Endometrial microvascular endothelial cells (primary cell): Measurements from ENCODE around the gene DHRS7B. TPM values are rescaled to one million over a fixed set of nuclear protein-coding genes. Genes with fewer than 3 reads are reported as not detected.
"Not testable (repeated sequence)": the region's sequence is repeated elsewhere in the genome, so short reads cannot be mapped to it uniquely, and the experiment has no call there.

ENCODE experiments used
- in situ Hi-C: cut with HindIII; loops from 2 replicates; pipeline ENCODE4 v1.10.0; 2017; ENCODE audit warnings: low sequenced_read_pairs, low pct_unique_long_range_greater_than_20kb; ENCODE audit errors: inconsistent ontology term
- total RNA-seq: library from RNA; depleted of rRNA; stranded (reverse); fragments of >200 nt; gene quantifications from one replicate; pipeline ENCODE4 v1.2.3, GENCODE V29; 2015; ENCODE audit errors: inconsistent ontology term

Gene DHRS7B
- total RNA-seq, 1 donor from 2014 or later, result 33.5 TPM

DNA sequence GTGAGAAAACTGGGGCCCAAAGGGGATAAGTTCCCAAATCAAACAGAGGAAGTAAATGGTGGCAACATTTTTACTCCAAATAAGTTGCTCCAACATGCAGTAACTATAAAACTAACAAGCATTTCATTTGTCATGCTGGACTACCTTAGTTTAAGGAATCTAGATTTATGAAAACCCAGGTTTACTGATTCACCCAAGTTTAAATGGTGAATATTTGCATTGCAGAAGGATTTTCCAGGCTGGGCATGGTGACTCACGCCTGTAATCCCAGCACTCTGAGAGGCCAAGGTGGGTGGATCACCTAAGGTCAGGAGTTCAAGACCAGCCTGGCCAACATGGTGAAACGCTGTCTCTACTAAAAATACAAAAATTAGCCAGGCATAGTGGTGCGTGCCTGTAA lies 17.5 kb downstream of the DHRS7B start:
- in situ Hi-C loops, result not testable (repeated sequence)

DNA sequence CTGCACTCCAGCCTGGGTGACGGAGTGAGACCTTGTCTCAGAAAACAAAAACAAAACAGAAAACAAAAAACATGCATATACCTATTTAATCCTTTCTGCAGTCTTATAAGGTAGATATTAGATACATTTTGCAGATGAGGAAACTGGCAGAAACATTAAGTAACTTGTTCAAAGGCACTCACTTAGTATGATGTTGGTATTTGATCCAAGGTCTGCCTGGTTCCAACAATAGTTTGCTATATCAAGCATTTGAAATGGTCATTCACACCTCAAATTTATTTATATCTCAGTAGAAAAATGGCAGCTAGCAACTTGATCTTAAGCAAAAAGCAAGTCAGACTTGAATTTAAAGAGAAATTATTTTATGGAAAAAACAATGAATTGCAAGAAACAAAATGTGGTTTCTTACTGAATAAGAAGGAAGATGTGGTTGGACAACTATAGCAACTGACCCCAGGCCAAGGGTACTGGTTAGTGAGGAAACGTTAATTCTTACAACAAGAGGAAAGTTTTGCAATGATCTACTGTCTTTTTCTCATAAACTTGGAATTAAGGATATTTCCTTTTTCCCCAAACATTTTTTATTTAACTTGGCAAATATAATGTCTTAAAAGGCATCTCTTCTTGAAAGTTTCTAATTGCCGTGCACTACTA lies 19.7 kb downstream of the DHRS7B start:
- in situ Hi-C loops, result no loop called here

DNA sequence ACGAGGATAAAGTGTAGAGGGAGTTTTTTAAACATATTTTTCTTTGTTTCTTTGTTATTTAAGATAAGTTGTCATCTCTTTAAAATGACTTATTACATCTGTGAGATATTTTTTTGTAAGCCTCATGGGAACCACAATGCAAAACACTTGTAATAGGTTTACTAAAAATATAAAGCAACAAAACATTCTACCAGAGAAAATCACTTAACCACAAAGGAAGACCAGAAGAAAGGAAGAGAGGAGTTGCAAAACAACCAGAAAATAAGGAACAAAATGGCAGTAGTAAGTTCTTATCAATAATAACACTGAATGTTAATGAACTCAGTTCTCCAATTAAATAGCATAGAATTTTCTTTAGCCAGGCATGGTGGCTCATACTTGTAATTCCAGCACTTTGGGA lies 22.9 kb downstream of the DHRS7B start:
- in situ Hi-C loops, result no loop called here

DNA sequence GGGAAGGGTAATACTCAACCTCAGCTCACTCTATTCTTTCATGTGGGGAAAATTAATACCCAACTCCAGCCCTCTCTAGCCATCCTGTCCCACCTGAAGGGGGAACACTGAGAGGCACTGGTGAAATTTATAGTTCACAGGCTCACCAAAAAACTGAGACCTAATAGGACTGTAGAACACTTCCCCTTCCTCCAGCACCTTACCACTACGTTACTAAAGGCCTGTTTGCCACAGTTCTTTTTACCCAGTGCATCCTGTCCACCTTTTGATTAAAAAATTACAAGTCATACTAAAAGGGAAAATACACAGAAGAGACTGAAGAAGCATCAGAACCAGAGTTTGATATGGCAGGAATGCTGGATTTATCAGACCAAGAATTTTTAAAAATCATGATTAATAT lies 26.0 kb downstream of the DHRS7B start:
- in situ Hi-C loops, result no loop called here

DNA sequence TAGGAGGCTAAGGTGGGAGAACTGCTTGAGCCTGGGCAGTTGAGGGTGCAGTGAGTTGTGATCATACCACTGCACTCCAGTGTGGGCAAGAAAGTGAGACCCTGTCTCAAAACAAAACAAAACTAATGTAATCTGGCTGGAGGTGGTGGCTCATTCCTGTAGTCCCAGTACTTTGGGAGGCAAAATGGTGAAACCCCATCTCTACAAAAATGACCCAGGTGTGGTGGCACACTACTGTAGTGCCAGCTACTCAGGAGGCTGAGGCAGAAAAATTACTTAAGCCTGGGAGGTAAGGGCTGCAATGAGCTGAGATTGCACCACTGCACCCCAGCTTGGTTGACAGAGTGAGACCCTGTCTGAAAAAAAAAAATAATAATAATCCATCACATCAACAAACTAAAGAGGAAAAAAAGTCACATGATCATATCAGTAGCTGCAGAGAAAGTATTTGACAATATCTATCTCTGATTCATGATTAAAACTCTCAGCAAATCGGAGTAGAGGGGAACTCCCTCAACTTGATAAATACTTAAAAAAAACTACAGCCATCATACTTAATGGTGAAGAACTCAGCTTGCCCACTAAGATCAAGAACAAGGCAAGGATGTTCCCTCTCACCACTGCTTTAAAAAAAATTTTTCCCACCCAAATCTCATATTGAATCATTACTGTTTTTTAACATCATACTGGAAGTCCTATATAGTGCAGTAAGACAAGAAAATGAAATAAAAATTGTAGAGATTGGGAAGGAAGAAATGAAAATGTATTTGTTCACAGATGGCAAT lies 31.0 kb downstream of the DHRS7B start:
- in situ Hi-C loops, result no loop called here

DNA sequence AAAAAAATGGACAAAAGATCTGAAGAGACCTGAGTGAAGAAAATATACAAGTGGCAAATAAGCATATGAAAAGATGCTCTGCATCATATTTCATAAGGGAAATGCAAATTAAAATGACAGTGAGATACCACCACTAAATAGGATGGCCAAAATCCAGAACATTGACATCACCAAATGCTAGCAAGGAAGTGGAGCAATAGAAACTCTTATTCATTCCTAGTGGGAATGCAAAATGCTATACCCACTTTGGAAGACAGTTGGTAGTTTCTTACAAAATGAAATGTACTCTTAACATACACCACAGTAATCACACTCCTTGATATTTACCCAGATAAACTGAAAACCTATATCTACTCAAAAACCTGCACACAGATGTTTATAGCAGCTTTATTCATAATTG lies 33.6 kb downstream of the DHRS7B start:
- in situ Hi-C loops, result no loop called here

DNA sequence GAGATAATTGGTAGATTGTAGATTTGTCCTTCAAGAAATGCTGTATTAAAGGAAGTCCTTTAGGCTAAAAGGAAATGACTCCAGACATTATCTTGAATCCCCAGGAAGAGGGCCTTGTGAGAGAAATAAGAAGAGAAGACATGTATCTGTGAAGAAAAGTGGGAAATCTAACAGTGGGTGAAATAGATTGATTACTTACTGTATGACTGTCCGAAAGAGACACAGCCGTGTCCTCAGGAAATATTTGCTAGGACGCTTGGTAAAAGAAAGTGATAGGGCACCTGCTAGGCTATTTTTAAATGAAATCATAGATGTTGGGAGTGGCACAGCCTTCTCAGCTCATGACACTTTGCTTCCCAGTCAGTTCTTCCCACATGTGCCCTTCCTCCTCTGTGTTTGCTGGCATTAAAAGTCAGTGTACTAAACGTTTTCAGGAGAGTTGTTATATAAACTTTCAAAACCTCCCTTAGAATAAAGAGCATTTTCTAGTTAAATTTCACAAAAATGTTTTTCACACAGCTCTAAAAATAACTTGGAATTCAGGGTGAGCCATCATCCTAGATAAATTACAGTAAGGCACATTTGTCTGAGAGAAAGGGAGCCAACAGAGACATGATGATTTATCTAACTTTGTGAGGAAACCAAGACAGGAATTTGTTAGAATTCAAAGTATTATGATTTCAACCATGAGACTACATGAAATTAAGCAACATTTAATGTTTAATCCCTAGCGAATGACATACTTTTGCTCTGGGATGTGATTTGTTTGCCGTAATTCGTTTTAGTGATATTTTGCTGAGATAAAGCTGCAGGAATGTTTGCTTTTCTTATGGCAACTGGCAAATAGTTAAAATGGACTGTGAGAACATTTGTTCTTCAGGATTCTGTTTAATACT lies 35.0 kb downstream of the DHRS7B start:
- in situ Hi-C loops, result no loop called here

DNA sequence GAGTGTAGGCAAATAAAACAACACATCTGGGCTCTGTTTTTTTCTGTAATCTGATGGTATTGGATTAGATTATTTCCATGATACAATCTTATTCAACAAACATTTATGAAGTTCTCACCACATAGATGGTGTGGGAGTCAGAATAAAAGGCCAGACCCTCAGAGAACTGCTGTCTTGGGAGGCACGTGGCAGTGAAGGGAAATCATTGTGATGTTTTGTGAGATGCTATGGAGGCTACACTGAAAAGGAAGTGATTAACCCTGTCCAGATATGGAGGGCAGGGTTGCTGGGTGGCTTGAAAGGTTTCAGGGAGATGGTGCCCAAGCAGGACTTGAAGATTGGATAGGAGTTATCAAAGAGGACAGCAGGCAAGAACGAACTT lies 35.6 kb downstream of the DHRS7B start:
- in situ Hi-C loops, result no loop called here

DNA sequence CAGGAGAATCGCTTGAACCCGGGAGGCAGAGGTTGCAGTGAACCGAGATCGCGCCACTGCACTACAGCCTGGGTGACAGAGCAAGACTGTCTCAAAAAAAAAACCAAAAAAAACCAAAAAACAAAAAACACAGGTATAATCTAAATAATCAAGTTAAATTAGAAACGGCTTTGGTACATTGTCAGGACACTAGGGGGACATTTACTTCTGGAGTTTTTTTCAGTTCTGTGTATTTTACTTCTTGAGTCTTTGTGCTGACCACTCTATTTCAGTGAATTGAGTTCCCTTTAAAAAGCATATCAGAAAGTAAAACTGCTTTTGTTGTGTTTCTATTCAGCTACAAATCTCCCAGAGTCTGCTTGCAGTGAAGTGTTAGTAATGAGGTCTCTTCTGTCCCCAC lies 36.3 kb downstream of the DHRS7B start:
- in situ Hi-C loops, result no loop called here

DNA sequence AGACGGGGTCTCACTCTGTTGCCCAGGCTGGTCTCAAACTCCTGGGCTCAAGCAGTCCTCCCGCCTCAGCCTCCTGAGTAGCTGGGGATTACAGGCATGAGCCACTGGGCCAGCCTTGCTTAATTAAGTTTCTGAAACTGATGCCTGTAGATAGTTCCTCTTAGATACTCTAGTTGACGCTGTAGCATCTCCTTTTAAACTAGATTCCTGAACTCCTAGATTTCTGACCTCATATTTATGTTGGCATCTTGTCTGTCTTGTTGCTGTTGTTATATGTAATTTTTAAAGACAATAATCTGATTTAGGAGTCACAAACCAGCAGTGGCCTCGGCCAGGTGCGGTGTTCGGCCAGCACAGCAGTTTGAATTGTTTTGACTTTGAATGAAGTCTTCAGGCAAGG lies 37.5 kb downstream of the DHRS7B start:
- in situ Hi-C loops, result no loop called here

DNA sequence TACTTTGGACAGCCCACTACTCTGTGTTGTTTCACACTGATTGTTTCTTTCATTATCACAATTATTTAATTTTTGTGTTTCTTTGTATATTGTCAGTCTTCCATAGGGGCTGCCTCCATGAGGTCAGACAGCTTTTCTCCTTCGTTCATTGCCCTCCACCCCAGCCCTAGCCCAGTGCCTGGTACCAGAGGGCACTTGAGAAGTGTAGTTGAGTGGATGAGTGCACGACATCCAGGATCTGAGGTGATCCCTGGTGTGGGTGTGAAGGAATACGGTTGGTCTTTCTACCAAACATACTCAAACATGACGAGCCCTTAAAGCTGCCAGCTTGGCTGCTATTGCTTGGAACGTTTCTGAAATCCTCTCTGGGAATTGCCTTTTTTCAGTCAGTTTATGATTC lies 37.9 kb downstream of the DHRS7B start:
- in situ Hi-C loops, result no loop called here

DNA sequence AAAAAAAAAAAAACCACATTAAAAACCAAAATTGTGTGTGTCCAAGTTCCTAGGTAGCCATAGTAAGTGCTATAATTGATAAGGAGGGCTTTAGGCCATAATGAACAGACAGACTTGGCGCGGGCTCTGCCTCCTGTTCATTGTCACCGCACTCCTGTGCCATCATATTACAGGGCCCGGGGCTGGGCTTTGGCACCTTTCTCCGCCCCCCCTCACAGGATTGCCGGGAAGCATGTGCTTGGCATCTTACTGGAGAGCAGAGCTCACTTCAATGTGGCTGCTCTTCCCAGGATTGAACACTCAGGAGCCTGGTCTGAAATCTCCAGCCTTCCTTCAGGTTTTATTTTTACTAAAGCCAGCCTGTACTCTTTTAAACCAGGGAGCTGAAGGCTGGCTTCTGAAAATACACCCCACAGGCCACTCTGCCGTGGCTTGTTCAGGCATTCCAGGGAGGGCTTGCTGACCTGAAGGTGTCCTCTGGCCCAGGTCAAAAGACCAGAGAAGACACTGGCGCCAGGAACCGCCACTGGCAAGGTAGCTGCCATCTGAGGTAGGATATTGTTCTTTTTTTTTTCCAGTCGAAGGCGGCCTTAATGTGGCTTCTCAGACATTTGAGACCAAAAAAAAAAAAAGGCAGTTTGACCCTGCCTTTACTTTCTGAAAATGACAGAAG lies 39.3 kb downstream of the DHRS7B start:
- in situ Hi-C loops, result no loop called here

DNA sequence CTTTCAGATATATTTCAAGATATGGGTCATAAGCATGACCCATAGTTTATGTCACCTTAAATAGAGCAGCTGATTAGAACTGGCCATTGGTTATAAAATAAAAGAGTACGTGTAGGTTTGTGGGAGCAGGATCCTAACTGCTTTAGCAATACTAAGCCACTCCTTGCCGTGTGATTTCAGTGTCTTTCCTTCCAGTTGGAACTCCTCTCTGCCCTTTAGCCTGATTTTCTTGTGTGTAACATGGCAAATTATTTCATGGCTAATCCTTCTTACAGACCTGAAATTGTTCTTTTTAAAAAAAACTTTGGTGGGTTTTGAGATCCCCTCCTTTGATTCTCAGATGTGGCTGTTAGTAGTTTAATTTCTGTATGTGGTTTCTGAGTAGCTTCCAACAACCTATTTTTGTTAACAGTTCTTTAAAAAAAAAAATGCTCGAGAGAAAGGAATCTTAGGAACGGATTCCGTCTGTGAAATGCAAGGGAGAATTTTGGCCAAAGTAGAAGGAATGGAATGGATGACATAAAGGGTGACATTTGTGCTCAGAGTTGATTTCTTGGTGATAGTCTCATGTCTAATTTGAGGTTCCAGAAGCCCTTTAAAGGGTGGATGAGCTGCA lies 39.9 kb downstream of the DHRS7B start:
- in situ Hi-C loops, result no loop called here

DNA sequence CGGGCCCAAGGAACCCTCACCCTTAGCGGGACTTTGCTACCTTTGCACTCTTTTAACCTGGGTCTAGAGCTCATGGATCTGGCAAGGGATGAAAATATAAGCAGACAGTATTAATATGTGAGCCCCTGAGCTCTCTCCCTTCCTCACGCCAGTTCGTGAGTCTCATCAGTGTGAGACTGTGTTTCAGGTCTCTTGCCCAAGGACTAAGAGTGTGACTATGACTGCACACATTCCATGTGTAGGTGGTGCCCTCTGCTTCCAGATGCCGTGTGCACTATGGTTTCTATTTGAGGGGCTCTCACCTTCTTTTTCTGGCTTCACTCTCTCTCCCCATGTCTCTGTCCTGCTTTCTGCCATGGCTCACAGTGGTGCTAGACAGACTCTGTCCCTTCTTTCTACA lies 40.5 kb downstream of the DHRS7B start:
- in situ Hi-C loops, result no loop called here

DNA sequence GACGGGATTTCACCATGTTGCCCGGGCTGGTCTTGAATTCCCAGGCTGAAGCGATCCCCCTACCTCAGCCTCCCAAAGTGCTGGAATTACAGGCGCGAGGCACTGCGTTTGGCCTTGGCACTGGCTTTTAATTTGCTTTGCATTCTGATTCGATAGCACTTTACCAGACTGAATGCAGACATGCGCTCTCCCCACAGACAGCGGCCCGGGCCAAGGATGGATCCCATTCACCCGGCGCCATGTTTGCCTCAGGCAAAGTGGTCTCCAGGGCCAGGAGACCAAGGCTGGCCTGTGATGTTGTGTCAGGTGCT lies 41.7 kb downstream of the DHRS7B start:
- in situ Hi-C loops, result no loop called here

DNA sequence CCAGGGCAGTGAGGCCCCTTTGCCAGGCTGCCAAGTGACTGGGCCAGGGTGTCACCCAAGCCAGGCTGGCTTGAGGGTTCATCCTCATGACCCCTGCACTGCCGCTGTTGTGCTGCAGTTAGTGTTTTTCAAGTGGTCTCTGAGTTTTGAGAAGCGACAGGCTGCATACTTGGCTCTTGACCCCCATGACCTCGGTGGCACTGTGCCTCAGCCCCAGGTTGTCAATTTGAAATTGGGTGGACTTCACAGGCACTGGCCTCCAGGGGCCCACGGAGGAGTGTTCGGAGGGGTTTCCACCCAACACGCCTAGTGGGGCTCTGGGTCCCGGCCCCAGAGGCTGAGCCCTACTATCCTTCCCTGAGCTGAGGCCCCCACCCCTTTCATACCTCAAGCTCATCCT lies 42.7 kb downstream of the DHRS7B start:
- in situ Hi-C loops, result no loop called here

DNA sequence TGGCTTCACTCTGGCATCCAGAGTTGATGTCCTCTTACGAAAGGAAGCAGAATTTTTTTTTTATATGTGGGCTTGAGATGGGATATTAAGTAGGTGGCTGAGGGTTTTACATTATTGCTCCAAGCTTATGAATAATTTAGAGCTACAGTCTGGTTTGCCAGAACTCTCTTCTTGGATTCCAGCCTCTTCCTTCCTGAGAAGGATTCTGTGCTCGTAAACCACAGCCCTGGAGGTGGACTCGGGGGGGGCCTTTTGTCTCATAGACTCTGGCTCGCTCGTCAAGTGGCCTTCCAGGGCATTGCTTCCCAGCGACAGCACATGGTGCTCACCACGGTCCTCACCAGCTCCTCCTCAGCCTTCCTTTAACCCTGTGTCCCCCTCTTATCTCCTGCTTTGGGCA lies 44.0 kb downstream of the DHRS7B start:
- in situ Hi-C loops, result no loop called here

DNA sequence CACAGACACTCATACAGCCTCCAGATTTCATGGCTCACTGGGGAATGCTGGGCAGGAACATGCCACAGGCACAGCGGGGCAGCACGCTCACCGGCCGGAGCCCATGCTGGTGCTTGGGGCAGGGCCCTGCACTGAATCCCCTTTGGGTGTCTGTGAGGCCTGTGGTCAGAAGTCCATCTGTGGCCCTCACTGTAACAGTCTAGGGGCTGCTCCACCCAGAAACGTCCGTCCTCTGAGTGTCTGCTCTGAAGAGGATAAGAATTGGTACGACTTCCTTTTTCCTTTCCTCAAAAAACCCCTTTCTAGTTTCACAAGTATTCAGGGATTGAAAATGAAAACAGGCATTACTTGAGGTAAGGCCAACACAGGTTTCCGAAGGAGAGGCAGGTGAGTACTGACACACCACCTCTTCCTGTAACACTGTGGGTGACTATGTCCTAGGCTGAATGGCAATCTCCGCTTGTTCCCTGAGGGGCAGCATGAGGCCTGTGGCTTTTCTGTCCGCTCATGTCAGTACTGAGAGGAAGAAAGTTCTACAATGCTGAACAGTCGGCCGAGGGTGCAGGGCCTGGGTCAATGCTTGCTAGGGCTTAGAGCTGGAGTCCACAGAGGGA lies 44.7 kb downstream of the DHRS7B start:
- in situ Hi-C loops, result no loop called here
